HG02852 (cell line): ENCODE results near the gene SH3PXD2A.
"Not testable (repeated sequence)": the region's sequence is repeated elsewhere in the genome, so short reads cannot be mapped to it uniquely, and the experiment has no call there.

Source experiments
- ATAC-seq: cut with Tn5 transposase; IDR thresholded peaks from one replicate; pipeline ENCODE4 v1.9.1; 2021; ENCODE audit warnings: mild to moderate bottlenecking, moderate library complexity; ENCODE audit not compliant: unreplicated experiment

The SH3PXD2A gene

GRCh38 chr10:103770139-103770538 lies 85.2 kb downstream of the SH3PXD2A start:
- no peak for ATAC-seq

DNA sequence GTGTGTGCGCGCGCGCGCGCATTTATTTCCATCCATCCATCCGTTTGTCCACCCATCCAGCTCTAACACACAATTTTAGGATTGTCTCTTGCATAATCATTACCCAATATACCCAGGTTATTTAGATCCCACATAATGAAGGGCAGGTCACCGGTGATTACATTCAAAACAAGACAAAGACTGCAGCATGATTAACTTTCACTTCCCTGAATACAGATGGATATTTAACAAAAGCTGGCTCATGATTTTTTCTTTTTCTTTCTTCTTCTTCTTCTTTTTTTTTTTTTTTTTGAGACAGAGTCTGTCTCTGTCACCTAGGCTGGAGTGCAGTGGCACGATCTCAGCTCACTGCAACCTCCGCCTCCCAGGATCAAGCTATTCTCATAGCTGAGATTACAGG lies 86.2 kb downstream of the SH3PXD2A start:
- no peak for ATAC-seq

DNA sequence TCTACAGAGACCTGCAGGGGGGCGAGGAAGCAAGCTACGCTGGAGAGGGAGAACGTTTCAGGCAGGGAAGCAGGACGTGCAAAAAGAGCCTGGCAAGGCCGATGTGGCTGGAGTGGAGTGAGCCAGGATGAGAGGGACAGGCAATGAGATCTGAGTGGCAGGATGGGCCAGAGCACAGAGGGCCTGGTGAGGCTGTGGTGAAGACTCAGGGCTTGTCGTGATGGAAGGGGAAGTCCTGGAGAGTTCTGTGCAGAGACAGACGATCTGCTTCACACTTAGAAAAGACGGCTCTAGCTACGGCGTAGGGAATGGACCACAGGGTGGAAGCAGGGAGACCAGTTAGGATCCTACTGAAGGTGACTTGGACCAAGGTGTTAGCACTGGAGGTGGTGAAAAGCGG lies 87.0 kb downstream of the SH3PXD2A start:
- no peak for ATAC-seq

DNA sequence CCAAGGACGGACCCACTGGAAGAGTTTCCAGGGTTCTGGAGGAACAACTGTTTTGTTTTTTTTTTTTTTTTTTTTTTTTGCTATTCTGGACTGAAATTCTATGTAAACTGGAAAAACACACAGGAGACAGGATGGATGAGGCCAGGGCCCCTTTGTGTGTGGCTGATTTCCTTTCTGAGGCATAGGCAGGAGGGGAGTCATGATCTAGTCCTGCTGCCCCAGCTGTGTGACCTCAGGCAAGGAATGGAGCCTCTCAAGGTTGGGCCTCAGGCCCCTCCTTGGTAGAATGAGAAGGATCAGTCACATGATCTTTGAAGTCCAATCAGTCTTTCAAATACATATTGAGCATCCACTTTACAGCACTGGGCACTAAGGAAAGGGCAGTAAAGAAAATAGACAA lies 87.6 kb downstream of the SH3PXD2A start:
- no peak for ATAC-seq

- ATAC-seq: no peak
Observed at GRCh38 chr10:103766751-103767505, 88.4 kb downstream of the SH3PXD2A start.

- no peak for ATAC-seq
Observed at GRCh38 chr10:103765981-103766380, 89.4 kb downstream of the SH3PXD2A start.

- no peak for ATAC-seq
Observed at GRCh38 chr10:103765168-103765567, 90.2 kb downstream of the SH3PXD2A start.

- ATAC-seq: no peak
Observed at GRCh38 chr10:103764296-103765088, 90.9 kb downstream of the SH3PXD2A start.

- ATAC-seq: no peak
Observed at GRCh38 chr10:103763374-103764202, 91.8 kb downstream of the SH3PXD2A start.

- ATAC-seq: no peak
Observed at GRCh38 chr10:103762916-103763315, 92.5 kb downstream of the SH3PXD2A start.

GRCh38 chr10:103762162-103762561 lies 93.2 kb downstream of the SH3PXD2A start:
- no peak for ATAC-seq

DNA sequence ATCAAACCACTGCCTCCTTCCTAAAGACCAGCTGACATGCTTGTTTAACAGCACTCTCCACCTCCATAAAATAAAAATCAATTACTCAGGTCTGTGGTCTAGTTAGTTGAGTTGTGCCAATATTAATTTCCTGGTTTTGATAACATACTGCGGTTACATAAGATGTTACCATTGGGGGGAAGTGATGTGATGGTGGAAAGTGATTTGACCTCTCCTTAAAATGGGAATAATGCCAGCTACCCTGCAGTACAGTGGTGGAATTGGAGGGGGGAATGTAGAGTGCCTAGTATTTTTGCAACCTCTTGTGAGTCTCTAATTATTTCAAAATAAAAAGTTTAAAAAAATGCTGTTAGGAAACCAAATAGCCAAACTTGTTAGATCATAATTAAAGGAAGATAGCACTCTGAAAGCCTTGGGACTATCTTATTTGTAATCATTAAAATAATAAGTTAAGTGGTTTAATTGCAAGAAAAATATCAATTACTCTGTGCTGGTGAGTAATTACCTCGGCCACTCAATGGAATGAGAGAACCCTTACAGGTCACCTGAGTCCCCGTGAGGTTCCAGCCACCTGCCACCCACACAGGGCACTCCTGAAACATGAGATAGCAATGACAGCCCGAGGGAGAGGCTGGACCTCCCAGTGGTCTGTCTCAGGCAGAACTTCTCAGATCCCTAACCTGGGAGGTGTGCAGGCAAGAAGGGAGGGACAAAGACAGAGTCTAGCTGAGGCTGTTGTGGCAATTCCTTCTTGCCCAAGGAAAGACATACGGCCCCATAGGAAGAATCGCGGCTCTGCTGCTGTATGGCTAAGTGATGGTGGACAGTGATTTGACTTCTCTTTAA lies 94.1 kb downstream of the SH3PXD2A start:
- no peak for ATAC-seq

DNA sequence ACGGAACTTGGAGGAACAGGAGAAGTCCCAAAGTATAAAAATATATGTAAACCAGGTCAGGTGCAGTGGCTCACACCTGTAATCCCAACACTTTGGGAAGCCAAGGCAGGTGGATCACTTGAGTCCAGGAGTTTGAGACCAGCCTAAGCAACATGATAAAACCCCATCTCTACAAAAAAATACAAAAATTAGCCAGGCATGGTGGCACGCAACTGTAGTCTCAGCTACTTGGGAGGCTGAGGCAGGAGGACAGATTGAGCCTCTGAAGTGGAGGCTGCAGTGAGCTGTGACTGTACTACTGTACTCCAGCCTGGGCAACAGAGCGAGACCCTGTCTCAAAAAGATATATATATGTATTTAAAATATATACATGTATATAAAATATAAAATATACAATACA lies 95.1 kb downstream of the SH3PXD2A start:
- ATAC-seq: not testable (repeated sequence)

GRCh38 chr10:103759100-103759781 lies 96.1 kb downstream of the SH3PXD2A start:
- ATAC-seq: peak; percentile 63

- no peak for ATAC-seq
Observed at GRCh38 chr10:103758294-103758681, 97.1 kb downstream of the SH3PXD2A start.

GRCh38 chr10:103757531-103758293 lies 97.7 kb downstream of the SH3PXD2A start:
- peak; percentile 51 for ATAC-seq

GRCh38 chr10:103756277-103756869 lies 99.0 kb downstream of the SH3PXD2A start:
- ATAC-seq: no peak

GRCh38 chr10:103752680-103753248 lies 102.6 kb downstream of the SH3PXD2A start:
- ATAC-seq: no peak
